K562 (cell line): Measurements from ENCODE around the gene SGMS1. TPM values are rescaled to one million over a fixed set of nuclear protein-coding genes. Genes with fewer than 3 reads are reported as not detected.

Experiments
- CBX2 ChIP-seq: fragments of 200-600 bp; sonication (generic); IDR thresholded peaks from one replicate; pipeline ENCODE4 v1.6.1; 2012; ENCODE audit warnings: mild to moderate bottlenecking, low read length, inconsistent platforms; ENCODE audit not compliant: insufficient read depth, poor library complexity, severe bottlenecking
- CREBBP ChIP-seq: IDR thresholded peaks from one replicate; pipeline ENCODE4 v1.6.1; 2012; ENCODE audit warnings: low read depth, mild to moderate bottlenecking, control low read depth, inconsistent platforms, low read length
- DMBX1 ChIP-seq: fragments of 250-450 bp; sonication (Bioruptor Pico); IDR thresholded peaks from 2 replicates; pipeline ENCODE4 v1.8.0; 2022; ENCODE audit warnings: inconsistent platforms, mild to moderate bottlenecking, moderate library complexity, borderline replicate concordance
- ELK1 ChIP-seq: sonication (generic); formaldehyde crosslinking; IDR thresholded peaks from 2 replicates; pipeline ENCODE4 v1.8.1; 2022; ENCODE audit warnings: missing genetic modification reagents
- ETS1 ChIP-seq: conservative IDR thresholded peaks from 2 replicates; pipeline ENCODE4 v1.6.1; 2011; ENCODE audit warnings: low read depth, mild to moderate bottlenecking, low read length; ENCODE audit not compliant: control insufficient read depth
- HDAC3 ChIP-seq: fragments of 450-650 bp; IDR thresholded peaks from 2 replicates; pipeline ENCODE4 v1.6.1; 2018; ENCODE audit warnings: borderline replicate concordance, mild to moderate bottlenecking, moderate library complexity; ENCODE audit not compliant: partially characterized antibody
- HNRNPK ChIP-seq: fragments of 200-400 bp; formaldehyde crosslinking; IDR thresholded peaks from one replicate; pipeline ENCODE4 v1.6.1; 2018; ENCODE audit warnings: mild to moderate bottlenecking, low read depth, low read length; ENCODE audit not compliant: poor library complexity, severe bottlenecking
- KLF1 ChIP-seq: fragments of 450-650 bp; IDR thresholded peaks from 2 replicates; pipeline ENCODE4 v1.6.1; 2016; ENCODE audit warnings: missing genetic modification characterization, missing compliant biosample characterization
- KLF16 ChIP-seq: IDR thresholded peaks from 2 replicates; pipeline ENCODE4 v1.6.1; 2016; ENCODE audit warnings: antibody characterized with exemption
- MAFG ChIP-seq: fragments of 450-650 bp; conservative IDR thresholded peaks from 2 replicates; pipeline ENCODE4 v1.6.1; 2016; ENCODE audit warnings: missing genetic modification characterization, missing compliant biosample characterization
- MBD1 ChIP-seq: fragments of 250-450 bp; sonication (Bioruptor Pico); IDR thresholded peaks from 2 replicates; pipeline ENCODE4 v1.8.0; 2022; ENCODE audit warnings: inconsistent platforms
- NFATC3 ChIP-seq: fragments of 450-650 bp; IDR thresholded peaks from 2 replicates; pipeline ENCODE4 v1.6.1; 2017; ENCODE audit warnings: mild to moderate bottlenecking
- NR1H2 ChIP-seq: sonication (generic); formaldehyde crosslinking; IDR thresholded peaks from 2 replicates; pipeline ENCODE4 v1.4.0; 2020; ENCODE audit warnings: mild to moderate bottlenecking, missing genetic modification reagents
- NR2C2 ChIP-seq, 2 experiments: fragments of 200-800 bp in 1 of 2; sonication (Bioruptor generic) in 1 of 2; sonication (generic) in 1 of 2; formaldehyde crosslinking in 1 of 2; IDR thresholded peaks; 2 replicates each; pipeline versions ENCODE4 v1.6.1 to v1.8.0; 2016 to 2022; ENCODE audit warnings: mild to moderate bottlenecking in 1 of 2, missing compliant biosample characterization in 1 of 2, missing genetic modification characterization in 1 of 2, missing genetic modification reagents in 1 of 2
- POLR2G ChIP-seq: fragments of 200-400 bp; formaldehyde crosslinking; IDR thresholded peaks from 2 replicates; pipeline ENCODE4 v1.6.1; 2017; ENCODE audit warnings: low read depth, mild to moderate bottlenecking, antibody characterized with exemption, low read length, moderate library complexity
- TFE3 ChIP-seq: fragments of 450-650 bp; formaldehyde crosslinking; IDR thresholded peaks from 2 replicates; pipeline ENCODE4 v1.4.0; 2020; ENCODE audit warnings: mild to moderate bottlenecking, mixed read lengths
- VEZF1 ChIP-seq: fragments of 200-800 bp; sonication (Bioruptor generic); IDR thresholded peaks from 2 replicates; pipeline ENCODE4 v1.6.1; 2017; ENCODE audit warnings: missing genetic modification characterization, missing compliant biosample characterization
- ZFPM2 ChIP-seq: fragments of 250-450 bp; sonication (Bioruptor Pico); IDR thresholded peaks from 2 replicates; pipeline ENCODE4 v1.5.1; 2022; ENCODE audit warnings: mild to moderate bottlenecking
- ZNF384 ChIP-seq: IDR thresholded peaks from 2 replicates; pipeline ENCODE4 v1.6.1; 2012; ENCODE audit warnings: low read depth, low read length, improper control_type of control experiment
- ZNF696 ChIP-seq: fragments of 250-450 bp; sonication (Bioruptor Pico); conservative IDR thresholded peaks from 2 replicates; pipeline ENCODE4 v1.4.0; 2020; ENCODE audit warnings: mild to moderate bottlenecking, moderate library complexity
- polyA plus RNA-seq, 8 experiments: library from polyadenylated mRNA; depleted of rRNA in 4 of 8; stranded (reverse) in 5 of 8; unstranded in 3 of 8; fragments of >200 nt; fragmentation: Nextera tagmentation in 2 of 8; fragmentation: Illumina TruSeq in 1 of 8; extraction: Ambion mirVana in 2 of 8; extraction: Trizol in 1 of 8; gene quantifications; 2 replicates each; pipeline versions ENCODE4 v1.2.1 to v1.2.3, GENCODE V29; 2011 to 2014; ENCODE audit warnings: inconsistent platforms in 1 of 8, missing spikeins in 1 of 8
- total RNA-seq, 7 experiments: library from RNA; depleted of rRNA in 6 of 7; stranded (reverse); fragments of >200 nt in 6 of 7; fragmentation: Illumina TruSeq in 2 of 7; extraction: Trizol in 2 of 7; gene quantifications; 2 replicates each; pipeline versions ENCODE4 v1.2.1 to v1.2.3, GENCODE V29; 2011 to 2021; ENCODE audit warnings: low replicate concordance in 1 of 7

Gene SGMS1
- total and polyA plus RNA-seq, 9 of the 15 experiments (the other 6 are each of a cell fraction or from before 2014, with no cell fraction given), result 22.6 to 232 (median 82.2) TPM

- no peak for TF ChIP-seq ETS1
- no peak for TF ChIP-seq NFATC3
- TF ChIP-seq CBX2, result no peak
- peak; percentile 71; the same call in 1 of the 2 replicates for TF ChIP-seq DMBX1 (CRISPR knock-in tag)
- TF ChIP-seq MBD1 (CRISPR knock-in tag), result no peak
- no peak for TF ChIP-seq MAFG (tag)
- no peak for TF ChIP-seq VEZF1
- no peak for TF ChIP-seq TFE3 (CRISPR knock-in tag)
- no peak for TF ChIP-seq NR1H2 (CRISPR knock-in tag)
- no peak for TF ChIP-seq HNRNPK
- no peak for TF ChIP-seq KLF1
- no peak for TF ChIP-seq KLF16
- TF ChIP-seq ZNF384, result no peak
- TF ChIP-seq ZNF696 (CRISPR knock-in tag), result no peak
- TF ChIP-seq NR2C2 (CRISPR knock-in tag; IDR thresholded peaks at IDR 0.05), result no peak
- peak; percentile 55 for TF ChIP-seq NR2C2 (tag; IDR thresholded peaks at IDR 0.05)
- TF ChIP-seq ELK1, result no peak
- TF ChIP-seq POLR2G, result no peak
- TF ChIP-seq HDAC3, result no peak
- no peak for TF ChIP-seq ZFPM2 (CRISPR knock-in tag)
- TF ChIP-seq CREBBP, result no peak
Observed at GRCh38 chr10:50538555-50539398, 85.0 kb downstream of the SGMS1 start (continued).
